Measurements from ENCODE around the gene ENPEP.

ENPEP gene

GRCh38 chr4:110532901-110533589, 57.1 kb downstream of the ENPEP start:
- no peak for TF ChIP-seq CTCF (IDR thresholded peaks at IDR 0.05; ENCODE audit: borderline replicate concordance, control extremely low read depth, extremely low read depth, insufficient read depth, missing control alignments)
- no peak for DNase-seq (ENCODE audit: low spot score)
- in situ Hi-C loops (cut with MboI; ENCODE audit: low sequenced_read_pairs, unreplicated experiment): no loop called here

DNA sequence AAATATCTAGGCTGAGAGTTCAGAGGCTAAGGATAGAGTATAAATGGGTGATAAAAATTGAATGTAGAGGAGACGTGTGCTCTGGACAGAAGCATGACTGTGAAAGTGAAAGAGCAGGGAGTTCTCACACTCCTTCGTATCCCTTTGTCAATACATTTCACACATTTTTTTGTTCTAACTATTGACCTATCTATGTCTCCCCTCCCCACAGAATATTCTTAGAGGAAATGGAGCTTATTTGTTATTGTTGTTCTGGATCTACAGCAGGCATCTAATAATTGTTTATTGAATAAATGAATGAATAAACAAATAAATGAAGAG, 57.6 kb downstream of the ENPEP start:
- DNase-seq (ENCODE audit: low spot score): no peak
- in situ Hi-C loops (cut with MboI; ENCODE audit: low sequenced_read_pairs, unreplicated experiment): no loop called here
- no peak for TF ChIP-seq CTCF (IDR thresholded peaks at IDR 0.05; ENCODE audit: borderline replicate concordance, control extremely low read depth, extremely low read depth, insufficient read depth, missing control alignments)

- in situ Hi-C loops (cut with MboI; ENCODE audit: low sequenced_read_pairs, unreplicated experiment): no loop called here
- no peak for DNase-seq (ENCODE audit: low spot score)
Measured at GRCh38 chr4:110533940-110534339, 58.0 kb downstream of the ENPEP start.

DNA sequence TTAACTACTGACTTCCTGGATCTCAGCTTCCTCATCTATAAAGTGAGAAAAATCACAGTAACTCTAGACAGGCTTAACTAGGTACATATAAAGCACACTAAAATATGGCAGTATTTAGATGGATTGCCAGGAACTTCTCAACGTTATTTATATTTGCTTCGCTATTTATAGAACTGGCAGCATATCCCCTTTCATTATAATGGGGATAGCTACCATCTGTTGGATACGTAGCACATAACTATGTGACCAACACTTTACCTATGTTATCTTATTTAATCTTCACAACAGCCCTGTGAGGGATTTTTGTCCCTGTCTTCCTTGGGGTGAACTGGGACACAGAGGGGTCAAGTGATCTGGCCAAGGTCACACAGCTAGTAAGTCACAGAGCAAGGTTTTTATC, 64.6 kb downstream of the ENPEP start:
- DNase-seq (ENCODE audit: low spot score): no peak
- TF ChIP-seq CTCF (IDR thresholded peaks at IDR 0.05; ENCODE audit: borderline replicate concordance, control extremely low read depth, extremely low read depth, insufficient read depth, missing control alignments): no peak
- in situ Hi-C loops (cut with MboI; ENCODE audit: low sequenced_read_pairs, unreplicated experiment): no loop called here

More at GRCh38 chr4:110533940-110534339, 58.0 kb downstream of the ENPEP start:
- no peak for TF ChIP-seq CTCF (IDR thresholded peaks at IDR 0.05; ENCODE audit: borderline replicate concordance, control extremely low read depth, extremely low read depth, insufficient read depth, missing control alignments)

- in situ Hi-C loops (cut with MboI; ENCODE audit: low sequenced_read_pairs, unreplicated experiment): no loop called here
- no peak for DNase-seq (ENCODE audit: low spot score)
- TF ChIP-seq CTCF (IDR thresholded peaks at IDR 0.05; ENCODE audit: borderline replicate concordance, control extremely low read depth, extremely low read depth, insufficient read depth, missing control alignments): no peak
Measured at GRCh38 chr4:110540982-110541451, 65.1 kb downstream of the ENPEP start.

DNA sequence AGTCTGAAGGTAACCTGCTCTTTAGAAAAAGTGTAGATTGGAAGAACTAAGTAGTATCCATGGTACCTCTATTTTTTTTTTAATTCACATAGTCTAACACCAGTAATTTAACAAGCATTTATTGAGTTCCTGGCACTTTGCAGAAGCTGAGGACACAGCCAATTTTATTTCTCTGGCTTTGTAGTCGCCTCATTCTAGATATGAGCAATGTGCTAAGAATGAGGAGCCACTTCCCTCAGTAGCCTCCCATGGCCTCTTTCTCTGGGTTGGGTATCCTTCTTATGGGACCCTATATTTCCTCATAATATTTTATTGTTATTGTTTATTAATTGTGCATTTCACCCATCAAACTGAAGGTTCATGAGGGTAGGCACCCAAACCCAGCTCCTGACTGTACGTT, 67.6 kb downstream of the ENPEP start:
- TF ChIP-seq CTCF (IDR thresholded peaks at IDR 0.05; ENCODE audit: borderline replicate concordance, control extremely low read depth, extremely low read depth, insufficient read depth, missing control alignments): no peak
- no peak for DNase-seq (ENCODE audit: low spot score)
- in situ Hi-C loops (cut with MboI; ENCODE audit: low sequenced_read_pairs, unreplicated experiment): no loop called here
